Measurements from ENCODE around the gene MAB21L4. TPM values are rescaled to one million over a fixed set of nuclear protein-coding genes. Genes with fewer than 3 reads are reported as not detected.

MAB21L4 gene
- total and polyA plus RNA-seq, 2 donors (not counting 3 experiments of a cell fraction or from before 2014, with no cell fraction given) = not detected

GRCh38 chr2:240851078-240851991 lies 44.6 kb downstream of the MAB21L4 start:
- Histone ChIP-seq H3K9me1 (replicated peaks; ENCODE audit: control insufficient read depth, extremely low read depth, insufficient read depth, low read length) (no peaks in the 10 kb centered on the region), H3K4me2 (ENCODE audit: insufficient read depth, low read length) (no peak overlapping the region), H3K4me3 (replicated peaks in 1 of 3; ENCODE audit: insufficient read depth in 1 of 3, low read depth in 1 of 3, low read length in 3 of 3) (no peak overlapping the region), H3K79me2 (ENCODE audit: control insufficient read depth, insufficient read depth, low read length) (no peaks in the 10 kb centered on the region), H3K4me1 (ENCODE audit: control insufficient read depth, extremely low read depth, insufficient read depth, low read length) (no peaks in the 10 kb centered on the region), H2AFZ (ENCODE audit: low read depth, low read length) (no peak overlapping the region), H3K9me3 (replicated peaks; ENCODE audit: control insufficient read depth, insufficient read depth, low read length) (no peaks in the 10 kb centered on the region), H3K27me3 (ENCODE audit: control insufficient read depth in 2 of 2, insufficient read depth in 2 of 2, low read length in 2 of 2) (no peaks in the 10 kb centered on the region), H3K9ac (replicated peaks; ENCODE audit: extremely low read depth, insufficient read depth, low read length) (no peak overlapping the region), H3K27ac (ENCODE audit: insufficient read depth, low read depth, low read length) (no peak overlapping the region), H4K20me1 (replicated peaks; ENCODE audit: control insufficient read depth, extremely low read depth, insufficient read depth, low read length) (no peaks in the 10 kb centered on the region), H3K36me3 (ENCODE audit: control insufficient read depth in 2 of 2, extremely low read depth in 1 of 2, insufficient read depth in 2 of 2, low read length in 2 of 2) (no peaks in the 10 kb centered on the region)
- FAIRE-seq (peak; percentile 93), DNase-seq (ENCODE audit: low read depth, low spot score) (peak; percentile 78)
- dilution Hi-C loops (cut with MboI; ENCODE audit: extremely low pct_ligation_motif_present, low sequenced_read_pairs) = no loop called here
- POLR2A ChIA-PET = no interaction called here
- BruUV-seq (replicated peaks) = no TSS peak
- CTCF ChIA-PET = interaction anchor here (0.5 to 1.4 kb wide), 28 partner anchors 9 to 808 kb away, joined by 3 to 11 read pairs (median 3); partner anchors contain the start of genes PASK and SNED1
- intact Hi-C loops (cut with micrococcal nuclease) = loop anchor here (1.0 to 10.0 kb wide), 7 partner anchors 63 to 808 kb away; partner anchors contain the start of genes HDLBP, PASK and SEPTIN2
- TF ChIP-seq CTCF (IDR thresholded peaks at IDR 0.05; ENCODE audit: extremely low read depth in 1 of 2, insufficient read depth in 1 of 2, low read depth in 1 of 2, low read length in 2 of 2) (peak; percentile 92 to 95), MAX (IDR thresholded peaks at IDR 0.05; ENCODE audit: insufficient read depth, insufficient read length) (no peak)

GRCh38 chr2:240850756-240851077 lies 45.2 kb downstream of the MAB21L4 start:
- DNase-seq (ENCODE audit: low read depth, low spot score) = no peak
- ChIA-PET CTCF (interaction anchor here (0.5 to 1.4 kb wide), 27 partner anchors 10 to 809 kb away, joined by 3 to 11 read pairs (median 3); partner anchors contain the start of genes PASK and SNED1), POLR2A (no interaction called here)
- Histone ChIP-seq H3K4me3 (replicated peaks in 1 of 3; ENCODE audit: insufficient read depth in 1 of 3, low read depth in 1 of 3, low read length in 3 of 3) (no peak overlapping the region), H3K9ac (replicated peaks; ENCODE audit: extremely low read depth, insufficient read depth, low read length) (no peak overlapping the region), H3K4me2 (ENCODE audit: insufficient read depth, low read length) (no peak overlapping the region), H3K36me3 (ENCODE audit: control insufficient read depth in 2 of 2, extremely low read depth in 1 of 2, insufficient read depth in 2 of 2, low read length in 2 of 2) (no peaks in the 10 kb centered on the region), H3K9me1 (replicated peaks; ENCODE audit: control insufficient read depth, extremely low read depth, insufficient read depth, low read length) (no peaks in the 10 kb centered on the region), H2AFZ (ENCODE audit: low read depth, low read length) (no peak overlapping the region), H3K79me2 (ENCODE audit: control insufficient read depth, insufficient read depth, low read length) (no peaks in the 10 kb centered on the region), H3K9me3 (replicated peaks; ENCODE audit: control insufficient read depth, insufficient read depth, low read length) (no peaks in the 10 kb centered on the region), H3K27me3 (ENCODE audit: control insufficient read depth in 2 of 2, insufficient read depth in 2 of 2, low read length in 2 of 2) (no peaks in the 10 kb centered on the region), H4K20me1 (replicated peaks; ENCODE audit: control insufficient read depth, extremely low read depth, insufficient read depth, low read length) (no peaks in the 10 kb centered on the region), H3K4me1 (ENCODE audit: control insufficient read depth, extremely low read depth, insufficient read depth, low read length) (no peaks in the 10 kb centered on the region), H3K27ac (ENCODE audit: insufficient read depth, low read depth, low read length) (no peak overlapping the region)
- dilution Hi-C loops (cut with MboI; ENCODE audit: extremely low pct_ligation_motif_present, low sequenced_read_pairs) (no loop called here), intact Hi-C loops (cut with micrococcal nuclease) (loop anchor here (1.0 to 10.0 kb wide), 7 partner anchors 64 to 809 kb away; partner anchors contain the start of genes HDLBP, PASK and SEPTIN2)
- BruUV-seq (replicated peaks) = no TSS peak
- FAIRE-seq = no peak
- TF ChIP-seq GATA2 (IDR thresholded peaks at IDR 0.05; ENCODE audit: insufficient read depth, insufficient read length, low read depth, low read length) = no peak
- no peak for TF ChIP-seq EZH2 (IDR thresholded peaks at IDR 0.05; ENCODE audit: borderline replicate concordance, low read depth, low read length, severe bottlenecking)
- TF ChIP-seq MYC (IDR thresholded peaks at IDR 0.05; ENCODE audit: low read depth, low read length) = no peak
- TF ChIP-seq CTCF (IDR thresholded peaks at IDR 0.05; ENCODE audit: extremely low read depth in 1 of 2, insufficient read depth in 1 of 2, low read depth in 1 of 2, low read length in 2 of 2) = no peak
- TF ChIP-seq MAX (IDR thresholded peaks at IDR 0.05; ENCODE audit: insufficient read depth, insufficient read length) = no peak
- TF ChIP-seq POLR2AphosphoS5 (IDR thresholded peaks at IDR 0.05; ENCODE audit: insufficient read depth, low read depth, low read length) = no peak
- TF ChIP-seq POLR2A (IDR thresholded peaks at IDR 0.05; ENCODE audit: low read depth, low read length) = no peak
- TF ChIP-seq FOS (IDR thresholded peaks at IDR 0.05; ENCODE audit: borderline replicate concordance, insufficient read depth, low read length) = no peak
- no peak for TF ChIP-seq JUN (IDR thresholded peaks at IDR 0.05; ENCODE audit: borderline replicate concordance, insufficient read depth, insufficient read length, low read depth)

Data from endothelial cell of umbilical vein (primary cell).